MM.1S (cell line): ENCODE measurements around the gene IMMT.

Source experiments
- DNase-seq: peaks from one replicate; pipeline ENCODE4 v3.0.0-alpha.2; 2015
- H2AFZ ChIP-seq: fragments of 300-600 bp; sonication (generic); 2 replicates; pipeline ENCODE4 v1.6.0; 2016; ENCODE audit warnings: antibody characterized with exemption, low read length
- H3F3A ChIP-seq: fragments of 300-600 bp; sonication (generic); 2 replicates; pipeline ENCODE4 v1.6.1; 2016; ENCODE audit warnings: mild to moderate bottlenecking, antibody characterized with exemption, low read length, moderate library complexity, mixed read lengths; ENCODE audit not compliant: insufficient read depth
- H3K27ac ChIP-seq: fragments of 300-600 bp; sonication (generic); 2 replicates; pipeline ENCODE4 v1.5.1; 2016; ENCODE audit warnings: mild to moderate bottlenecking, low read length
- H3K27me3 ChIP-seq: fragments of 300-600 bp; sonication (generic); replicated peaks from 2 replicates; pipeline ENCODE4 v1.6.0; 2016; ENCODE audit warnings: low read length; ENCODE audit not compliant: insufficient read depth
- H3K36me3 ChIP-seq: fragments of 300-600 bp; sonication (generic); replicated peaks from 2 replicates; pipeline ENCODE4 v1.6.1; 2016; ENCODE audit warnings: mild to moderate bottlenecking, low read length, mixed read lengths; ENCODE audit not compliant: insufficient read depth
- H3K4me1 ChIP-seq: fragments of 300-600 bp; sonication (generic); 2 replicates; pipeline ENCODE4 v1.6.1; 2016; ENCODE audit warnings: low read length, mixed read lengths
- H3K4me2 ChIP-seq: fragments of 300-600 bp; sonication (generic); 2 replicates; pipeline ENCODE4 v1.6.0; 2016; ENCODE audit warnings: low read depth, low read length
- H3K4me3 ChIP-seq: fragments of 300-600 bp; sonication (generic); 2 replicates; pipeline ENCODE4 v1.5.1; 2016; ENCODE audit warnings: low read length, mixed read lengths
- H3K79me2 ChIP-seq: fragments of 300-600 bp; sonication (generic); 2 replicates; pipeline ENCODE4 v1.6.1; 2016; ENCODE audit warnings: mixed run types, low read length, mixed read lengths
- H3K9ac ChIP-seq: fragments of 300-600 bp; sonication (generic); 2 replicates; pipeline ENCODE4 v1.6.1; 2016; ENCODE audit warnings: low read length, mixed read lengths
- H3K9me2 ChIP-seq: fragments of 300-600 bp; sonication (generic); replicated peaks from 2 replicates; pipeline ENCODE4 v1.6.1; 2016; ENCODE audit warnings: mild to moderate bottlenecking, low read length, mixed read lengths; ENCODE audit not compliant: insufficient read depth
- H3K9me3 ChIP-seq: fragments of 300-600 bp; sonication (generic); replicated peaks from 2 replicates; pipeline ENCODE4 v1.6.1; 2016; ENCODE audit warnings: mild to moderate bottlenecking, low read length, mixed read lengths; ENCODE audit not compliant: insufficient read depth
- H4K20me1 ChIP-seq: fragments of 300-600 bp; sonication (generic); 2 replicates; pipeline ENCODE4 v1.6.1; 2016; ENCODE audit warnings: mild to moderate bottlenecking, low read length, moderate library complexity, mixed read lengths; ENCODE audit not compliant: insufficient read depth
- CTCF ChIP-seq: fragments of 300-600 bp; sonication (generic); IDR thresholded peaks from 2 replicates; pipeline ENCODE4 v1.5.1; 2016; ENCODE audit warnings: antibody characterized with exemption, low read length, mixed read lengths
- EZH2 ChIP-seq: fragments of 300-600 bp; sonication (generic); optimal IDR thresholded peaks from 2 replicates; pipeline ENCODE3; 2017; ENCODE audit warnings: low read depth, mild to moderate bottlenecking, antibody characterized with exemption, low read length, mixed read lengths
- EZH2phosphoT487 ChIP-seq: fragments of 300-600 bp; sonication (generic); IDR thresholded peaks from 2 replicates; pipeline ENCODE4 v1.6.1; 2018; ENCODE audit warnings: antibody characterized with exemption, low read length

IMMT gene

DNA sequence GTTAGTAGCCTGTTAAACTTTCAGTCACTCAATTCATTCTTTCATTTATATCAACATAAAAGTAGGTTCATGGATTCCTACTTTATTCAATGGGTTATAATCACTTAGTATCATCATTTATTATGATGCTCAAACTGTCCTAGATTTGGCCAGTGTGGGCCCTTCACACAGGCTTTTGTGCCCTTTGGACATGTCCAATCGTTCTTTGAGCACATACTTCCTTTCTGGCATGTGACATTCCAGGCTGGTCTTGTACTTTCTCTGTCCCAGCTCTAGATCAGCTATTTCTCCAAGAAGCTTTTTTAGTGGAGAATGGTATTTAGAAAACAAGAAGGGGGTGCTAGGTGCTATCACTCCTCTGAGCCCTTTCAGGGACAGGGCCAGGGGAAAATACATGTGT lies 101.0 kb downstream of the IMMT start:
- no peak overlapping the region for H3K27ac ChIP-seq
- H3K4me2 ChIP-seq: no peak overlapping the region
- no peak for DNase-seq
- no peak overlapping the region for H3K9ac ChIP-seq
- H3K27me3 ChIP-seq: no peaks in the 10 kb centered on the region
- H4K20me1 ChIP-seq: no peaks in the 10 kb centered on the region; the same call in 1 of the 2 replicates
- peaks cover 69% of the 10 kb centered on the region for H3K79me2 ChIP-seq
- H3K36me3 ChIP-seq: peaks cover 11% of the 10 kb centered on the region
- H3F3A ChIP-seq: no peaks in the 10 kb centered on the region
- TF ChIP-seq EZH2 (no peak), EZH2phosphoT487 (no peak), CTCF (no peak)
- no peak overlapping the region for H2AFZ ChIP-seq
- no peak overlapping the region for H3K4me3 ChIP-seq
- no peaks in the 10 kb centered on the region for H3K9me3 ChIP-seq
- H3K4me1 ChIP-seq: no peaks in the 10 kb centered on the region
- no peaks in the 10 kb centered on the region for H3K9me2 ChIP-seq
